Activated naive CD4-positive, alpha-beta T cell (primary cell): Measurements from ENCODE around the gene PHC2.

Experiments
- DNase-seq, 4 experiments: peaks; one replicate each; lab custom pipeline; 2025; lab: John Stamatoyannopoulos, UW

The PHC2 gene

DNA sequence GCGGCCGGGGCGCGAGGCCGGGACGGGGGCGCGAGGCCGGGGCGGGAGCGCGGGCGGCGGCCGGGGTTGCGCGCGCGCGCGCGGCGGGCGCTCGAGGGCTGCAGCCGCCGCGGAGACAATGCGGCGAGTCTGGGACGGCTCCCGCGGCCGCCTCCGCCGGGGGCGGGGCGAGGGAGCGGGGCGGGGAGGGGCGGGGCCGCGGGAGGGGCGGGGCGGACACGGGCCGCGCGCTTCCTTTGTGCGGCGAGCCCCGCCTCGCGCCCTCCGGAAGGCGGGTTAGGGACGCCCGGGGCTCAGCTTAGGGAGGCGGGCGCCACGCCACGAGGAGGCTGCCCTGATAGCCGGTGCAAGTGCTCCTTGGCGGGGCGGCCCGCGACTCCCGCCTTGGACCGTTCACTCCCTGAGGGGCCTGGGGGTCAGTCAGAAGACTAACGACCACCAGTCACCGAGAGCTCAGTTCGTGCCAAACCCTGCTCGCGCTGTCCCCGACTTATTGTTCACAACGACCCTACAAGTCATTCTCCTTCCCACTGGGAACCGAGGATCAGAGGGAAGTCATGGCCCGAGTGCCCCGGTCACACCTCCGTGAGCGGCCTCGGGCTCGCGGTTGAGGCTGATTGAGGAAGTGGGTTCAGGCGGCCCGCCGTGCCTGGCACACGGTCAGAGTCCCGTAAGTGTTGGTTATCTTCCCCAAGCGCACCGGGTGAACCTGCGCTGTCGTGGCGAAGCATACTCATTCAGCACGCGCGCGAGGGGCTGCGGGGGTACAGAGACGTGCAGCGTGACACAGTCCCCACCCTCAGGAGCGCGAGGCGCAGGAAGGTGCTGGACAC is 80.9 kb downstream of the PHC2 start:
- DNase-seq, result peak; percentile 32 to 78 (median 54)

DNA sequence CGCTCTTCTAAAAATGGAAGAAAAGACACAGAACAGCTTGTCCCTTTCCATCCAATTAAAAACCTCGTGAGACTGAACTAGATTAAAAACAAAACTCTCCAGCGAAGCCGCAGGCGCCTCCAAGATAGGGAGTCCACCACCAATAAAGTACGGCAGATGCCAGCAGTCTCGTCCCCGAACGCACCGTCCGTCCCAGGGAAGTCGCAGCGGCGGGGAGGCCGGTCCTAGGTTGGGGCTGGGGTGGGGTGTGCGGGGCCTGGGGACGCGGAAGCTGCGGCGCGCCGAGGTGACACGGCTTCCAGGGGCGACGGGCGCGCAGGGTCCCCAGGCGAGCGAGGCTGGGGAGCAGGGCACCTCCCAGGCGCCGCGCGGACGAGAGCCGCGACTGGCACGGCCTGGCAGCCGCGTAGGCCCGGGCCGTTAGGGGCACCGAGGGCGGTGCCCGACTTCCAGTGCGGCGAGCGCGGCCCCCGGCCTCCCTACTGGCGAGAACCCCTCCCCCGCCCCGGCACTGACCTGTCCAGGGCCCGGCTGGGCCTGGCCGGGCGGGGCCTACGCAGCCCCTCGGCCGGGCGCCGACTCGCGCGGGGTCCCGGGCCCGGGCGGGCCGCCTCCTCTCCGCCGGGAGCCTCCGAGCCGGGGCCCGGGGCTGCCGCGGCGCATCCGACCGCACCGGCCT is 81.7 kb downstream of the PHC2 start:
- DNase-seq, result peak in 2 of 4 experiments; percentile 16 to 36

DNA sequence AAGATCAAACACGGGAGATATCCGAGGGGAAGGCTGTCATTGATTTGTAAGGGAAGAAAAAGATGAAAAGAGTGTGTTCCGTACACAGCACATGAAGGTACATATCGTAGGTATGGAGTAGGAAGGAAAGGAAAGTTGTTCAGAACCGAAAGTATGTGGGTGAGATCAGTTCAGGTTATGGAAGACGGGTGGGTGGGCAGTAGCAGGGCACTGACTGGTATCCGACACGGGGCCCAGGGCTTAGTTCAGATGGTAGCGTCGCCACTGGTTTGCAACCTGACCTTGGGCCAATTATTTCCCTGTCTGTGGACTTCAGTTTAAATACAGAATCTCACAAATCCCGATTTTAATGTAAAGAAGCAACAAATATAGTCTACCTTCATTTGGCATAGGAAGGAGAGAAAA is 82.2 kb downstream of the PHC2 start:
- no peak for DNase-seq

DNA sequence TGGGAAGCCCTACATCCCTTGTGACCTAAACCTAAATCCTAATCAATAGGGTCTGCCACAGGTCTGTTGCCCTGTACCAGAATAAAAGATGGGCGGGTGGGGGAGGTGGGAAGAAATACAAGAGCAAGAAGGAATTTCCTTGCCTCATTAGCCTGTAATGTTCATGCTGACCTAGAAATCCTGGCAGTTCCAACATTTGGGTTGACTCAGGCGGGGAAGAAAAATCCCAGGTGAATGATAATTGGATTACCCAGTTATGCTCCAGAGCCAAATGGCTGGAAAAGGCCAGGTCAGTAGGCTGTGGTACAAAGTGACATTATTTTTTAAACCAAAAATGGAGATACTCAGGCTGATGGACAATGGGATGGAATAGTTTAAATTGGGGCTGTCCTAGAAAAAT is 82.7 kb downstream of the PHC2 start:
- no peak for DNase-seq

DNA sequence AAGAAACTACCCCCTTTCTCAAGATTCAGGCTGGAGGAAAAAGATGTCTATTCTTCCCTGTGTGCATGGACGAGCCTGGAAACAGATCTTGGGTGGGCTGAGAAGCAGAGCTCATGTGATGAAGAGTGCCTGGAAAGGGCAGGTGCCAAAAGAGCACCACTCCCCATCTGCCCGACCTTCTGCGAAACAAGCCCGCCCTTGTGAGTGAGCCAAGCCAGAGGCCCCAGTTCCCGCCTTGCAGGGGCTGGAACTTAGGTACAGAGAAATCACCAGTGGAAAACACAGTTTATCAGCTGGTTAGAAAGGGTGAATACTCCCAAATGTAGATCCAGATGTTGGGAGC is 83.3 kb downstream of the PHC2 start:
- no peak for DNase-seq

DNA sequence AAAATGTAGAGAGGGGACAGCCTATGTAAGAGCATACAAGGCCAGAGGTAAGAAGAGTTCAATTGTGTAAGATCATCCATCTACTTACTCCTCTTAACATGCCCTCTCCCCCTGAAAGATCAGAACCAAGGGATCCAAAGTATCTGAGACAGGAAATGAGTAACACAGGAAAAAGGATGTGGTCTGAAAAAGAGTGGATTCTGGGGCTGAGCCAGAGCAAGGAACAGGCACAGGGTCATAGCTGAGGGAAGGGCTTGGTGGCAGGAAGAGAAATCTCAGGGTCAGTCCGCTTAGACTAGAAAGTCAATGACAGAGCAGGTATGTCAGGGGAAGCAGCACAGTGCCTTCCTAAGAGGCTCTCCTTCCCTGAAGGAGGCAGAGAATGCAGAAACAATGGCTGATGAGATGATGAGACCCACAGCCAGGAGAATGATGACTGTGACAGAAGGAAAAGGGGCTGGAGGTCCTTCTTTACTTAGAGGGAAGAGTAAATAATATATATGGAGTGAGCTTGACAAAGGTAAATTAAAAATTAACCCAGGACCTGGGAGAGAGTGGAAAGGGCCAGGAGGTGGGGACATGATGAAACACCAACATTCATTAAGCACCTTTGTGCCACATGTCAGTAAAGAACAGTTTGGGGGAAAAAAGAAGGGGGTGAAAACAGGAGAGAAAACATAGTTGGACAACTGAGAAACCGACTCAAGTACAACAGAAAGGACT is 83.8 kb downstream of the PHC2 start:
- no peak for DNase-seq

DNA sequence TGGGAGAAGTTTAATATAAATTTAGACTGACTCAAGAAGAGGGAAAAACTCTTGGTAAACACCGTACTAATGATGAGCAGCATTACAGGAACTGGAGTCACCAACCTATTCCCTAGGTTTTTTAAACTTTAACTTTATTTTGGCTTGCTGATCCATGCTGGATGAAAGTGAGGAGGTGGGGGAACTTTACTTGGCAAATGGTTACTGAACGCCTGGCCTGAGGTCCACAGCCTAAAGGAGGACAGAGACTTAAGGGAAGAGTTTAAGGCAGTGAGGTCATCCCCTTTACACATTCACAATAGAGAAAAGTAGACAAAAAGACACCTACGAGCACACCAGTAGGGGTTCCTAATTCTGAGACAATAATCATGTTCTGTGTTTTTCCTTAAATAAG is 84.4 kb downstream of the PHC2 start:
- no peak for DNase-seq

DNA sequence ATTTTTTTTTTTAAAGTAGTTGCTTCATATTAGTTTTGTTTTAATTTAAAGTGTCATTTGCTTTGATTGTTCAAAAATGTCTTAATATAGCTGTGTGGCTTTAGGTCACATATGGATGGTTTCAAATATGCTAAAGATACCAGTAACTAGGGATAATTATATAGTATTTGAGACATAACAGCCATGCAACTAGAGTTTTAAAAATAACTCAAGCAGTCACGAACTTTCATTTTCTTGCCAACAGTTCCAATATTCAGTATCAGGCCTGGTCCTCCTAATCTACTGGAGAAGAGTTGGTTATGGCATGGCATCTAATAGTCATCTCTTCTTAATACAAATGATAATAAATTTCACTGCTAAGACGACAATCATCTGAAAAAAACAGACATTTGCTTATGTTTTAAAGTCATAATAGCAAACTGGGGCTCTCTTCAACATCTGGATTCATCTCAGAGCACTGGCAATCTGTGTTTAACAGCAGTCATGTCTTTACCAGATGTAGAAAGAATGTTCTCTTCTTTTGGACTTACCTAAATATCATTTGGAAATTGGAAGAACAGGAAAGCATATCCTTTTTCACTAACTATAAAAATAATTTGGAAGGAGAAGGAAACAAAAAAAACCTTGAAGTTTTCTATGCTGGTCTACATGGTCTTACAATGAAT is 85.9 kb downstream of the PHC2 start:
- DNase-seq, result no peak

DNA sequence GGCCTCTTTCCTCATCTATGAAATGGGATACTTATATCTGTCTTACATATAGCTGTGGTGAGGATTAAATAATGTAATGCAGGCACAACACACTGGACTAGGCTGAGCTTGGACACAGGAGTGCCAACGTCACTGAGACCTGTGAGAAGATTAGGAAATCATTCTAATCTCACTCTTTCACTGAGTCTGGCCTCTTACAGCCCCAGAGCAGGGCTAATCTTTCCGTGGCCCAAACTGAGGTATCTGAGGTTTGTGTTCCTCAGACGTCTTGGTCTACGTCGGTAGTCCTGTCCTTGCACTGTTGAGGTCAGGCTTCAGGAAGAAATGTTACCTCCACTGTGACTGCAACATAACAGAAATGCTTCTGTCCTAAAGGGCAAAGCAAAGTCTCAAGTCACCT is 87.4 kb downstream of the PHC2 start:
- no peak for DNase-seq

DNA sequence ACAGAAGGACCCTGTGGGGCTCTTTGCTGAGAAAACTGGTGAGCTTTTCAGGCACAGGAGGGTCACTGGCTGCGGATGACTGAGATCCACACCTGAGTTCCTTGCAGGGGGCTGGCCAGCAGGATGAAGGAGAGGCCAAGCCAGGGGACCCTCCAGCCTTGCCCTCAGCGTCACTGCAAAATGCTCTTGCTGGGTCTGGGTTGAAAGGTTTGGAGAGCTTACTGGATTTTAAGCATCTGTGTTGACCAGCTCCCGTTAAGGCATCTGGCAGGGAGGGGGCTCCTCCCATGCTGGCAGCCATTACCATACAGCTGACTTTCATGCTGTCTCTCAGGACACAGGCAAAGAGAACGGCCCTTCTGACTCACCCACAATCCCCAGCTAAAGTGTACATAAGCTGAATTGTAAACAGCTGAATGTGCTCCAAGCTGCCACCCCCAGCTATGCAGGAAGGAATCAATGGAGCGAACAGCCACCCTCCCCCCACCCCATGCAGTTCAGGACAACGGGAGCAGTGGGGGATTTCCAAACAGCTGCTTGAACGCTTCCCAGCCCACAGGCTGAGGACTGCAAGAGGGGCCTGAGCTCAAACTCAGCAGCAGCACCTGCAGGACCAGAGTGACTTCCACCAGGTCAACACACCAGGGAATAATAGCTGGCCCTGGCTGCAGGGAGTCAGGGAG is 88.7 kb downstream of the PHC2 start:
- DNase-seq, result no peak

DNA sequence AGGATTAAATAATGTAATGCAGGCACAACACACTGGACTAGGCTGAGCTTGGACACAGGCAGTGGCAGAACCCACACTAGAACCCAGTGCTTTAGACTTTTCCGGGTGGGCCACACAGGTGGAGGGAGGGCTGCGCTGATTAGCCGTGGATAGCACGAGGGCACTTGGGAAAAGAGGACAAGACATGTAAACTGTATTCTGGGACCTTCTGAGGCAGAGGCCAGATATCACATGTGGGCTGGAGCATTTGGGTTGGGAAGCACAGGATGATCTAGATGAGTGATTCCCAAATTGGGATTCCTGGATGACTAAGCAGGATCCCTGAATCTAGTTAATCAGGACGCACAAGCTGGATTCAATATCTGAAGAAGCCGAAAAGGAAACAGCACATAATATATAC is 89.7 kb downstream of the PHC2 start:
- no peak for DNase-seq

DNA sequence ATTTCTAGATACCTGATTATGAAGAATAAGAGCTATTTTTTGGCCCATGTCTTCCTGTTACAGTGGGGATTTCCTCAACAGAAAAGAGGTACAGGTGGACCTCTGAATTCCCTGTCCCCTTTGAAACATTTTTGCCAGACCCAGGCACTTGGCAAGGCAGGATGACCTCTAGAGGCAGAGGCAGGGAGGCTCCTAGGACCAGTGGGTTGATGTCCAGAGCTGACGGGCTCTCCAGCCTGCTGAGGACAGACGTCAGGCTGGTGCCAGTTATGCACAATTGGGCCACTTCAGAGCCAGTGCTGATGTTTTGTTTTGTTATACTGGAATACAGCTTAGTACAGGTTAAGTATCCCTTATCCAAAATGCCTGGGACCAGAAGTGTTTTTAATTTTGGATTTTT is 91.5 kb downstream of the PHC2 start:
- DNase-seq, result no peak

DNA sequence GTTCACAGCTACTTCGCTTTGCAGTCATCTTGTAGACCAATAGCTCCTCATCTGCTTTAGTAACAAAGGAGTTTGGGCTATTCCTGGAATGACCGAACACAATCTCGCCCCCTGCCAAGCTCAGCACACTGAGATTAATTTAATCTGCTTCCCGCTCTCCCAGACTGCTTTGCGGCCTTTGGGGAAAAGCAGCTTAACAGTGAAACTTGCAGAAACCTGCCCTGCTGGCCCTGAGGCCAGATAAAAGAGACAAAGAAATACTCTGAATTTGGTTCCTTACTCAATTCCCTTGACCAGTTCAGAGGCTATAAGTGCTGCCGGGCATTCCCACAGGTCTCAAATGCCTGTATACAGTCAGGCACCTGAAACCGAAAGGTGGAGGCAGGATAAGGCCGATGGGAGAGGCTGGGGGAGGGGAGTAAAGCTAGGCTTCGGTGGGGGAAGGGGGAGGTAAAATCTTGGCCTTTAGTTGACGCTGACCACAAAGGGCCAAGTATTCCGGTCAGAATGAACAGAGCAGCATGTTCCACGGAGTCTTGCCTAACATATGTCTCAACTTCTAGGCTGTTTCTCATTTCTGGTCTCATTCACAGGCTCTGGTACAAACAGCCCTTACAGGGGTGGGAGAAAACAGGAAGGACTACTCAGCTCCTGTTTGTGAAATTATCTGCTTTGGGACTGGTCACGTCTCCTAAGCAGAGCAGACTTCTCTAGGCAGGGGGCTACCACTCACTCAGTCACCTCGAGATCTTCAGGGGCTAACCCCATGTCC is 92.3 kb downstream of the PHC2 start:
- DNase-seq, result no peak

DNA sequence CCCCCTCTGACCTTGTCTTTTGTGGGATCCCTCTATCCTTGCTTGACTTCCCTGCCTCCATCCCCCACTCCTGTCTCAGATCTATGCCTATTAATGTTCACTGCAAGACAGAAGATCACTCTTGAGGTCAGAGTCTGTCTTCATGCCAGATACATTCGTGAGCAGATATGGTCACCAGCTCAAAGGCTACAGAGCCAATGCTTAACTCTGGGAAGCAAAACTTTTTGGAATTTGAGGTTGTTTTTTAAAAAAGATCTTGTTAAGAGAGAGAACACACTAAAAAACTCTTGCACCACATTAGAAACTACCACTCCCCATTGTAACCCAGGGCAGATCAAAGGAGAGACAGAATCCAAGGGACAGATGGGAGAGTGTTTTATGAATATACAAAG is 92.9 kb downstream of the PHC2 start:
- DNase-seq, result no peak

DNA sequence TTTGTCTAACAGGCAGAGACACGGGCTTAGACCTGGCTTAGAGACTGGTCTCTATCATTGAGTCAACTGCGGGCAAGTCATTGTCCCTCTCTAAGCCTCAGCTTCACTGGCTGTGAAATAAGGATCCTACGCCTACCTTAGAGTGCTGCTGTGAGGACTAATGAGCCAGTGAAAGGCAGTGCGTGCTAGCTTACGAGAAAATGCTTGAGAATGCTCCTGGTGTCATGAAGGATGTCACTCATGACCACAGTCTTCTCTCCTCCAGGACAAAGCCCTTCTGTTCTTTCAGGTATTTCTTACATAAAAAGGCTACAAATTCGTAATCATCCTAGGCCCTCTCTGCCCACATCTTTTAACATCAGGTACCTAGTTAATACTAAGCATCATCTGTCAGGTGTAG is 93.5 kb downstream of the PHC2 start:
- no peak for DNase-seq

DNA sequence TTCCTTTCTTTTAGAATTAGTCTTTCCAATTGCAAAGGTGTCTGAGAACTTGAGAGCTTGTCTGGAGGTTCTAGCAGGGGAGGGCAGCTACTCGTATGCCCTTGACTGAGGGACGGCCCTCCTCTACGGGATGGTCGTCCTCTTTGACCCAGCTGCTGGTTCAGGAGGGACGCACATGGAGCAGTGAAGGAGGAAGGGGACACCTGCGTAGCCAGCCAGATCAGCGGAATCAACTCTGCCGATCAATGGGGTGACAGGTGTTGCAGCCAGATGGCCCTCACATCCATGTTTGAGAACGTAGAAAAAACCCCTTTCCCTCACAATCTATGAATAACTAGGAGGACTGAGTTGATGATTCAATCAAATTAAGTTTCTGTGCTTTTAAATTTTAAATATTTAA is 94.3 kb downstream of the PHC2 start:
- no peak for DNase-seq

DNA sequence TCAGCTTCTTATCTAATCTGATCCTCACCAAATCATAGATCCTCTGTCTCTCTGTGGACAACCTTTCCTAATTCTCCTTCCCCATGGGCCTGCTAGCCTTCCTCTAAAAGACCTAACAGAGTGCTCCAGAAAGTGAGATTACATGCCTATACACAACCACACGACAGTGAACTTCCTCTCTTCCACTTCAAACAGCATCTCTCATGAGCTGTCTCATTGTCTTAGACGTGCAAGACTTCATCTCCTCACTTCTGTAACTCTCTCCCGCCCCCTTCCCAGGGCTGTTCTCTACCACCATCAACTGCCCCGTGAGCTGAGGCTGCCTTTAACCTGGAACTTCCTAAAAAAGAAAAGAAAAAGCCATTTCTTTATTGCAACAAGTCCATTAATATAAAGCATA is 95.9 kb downstream of the PHC2 start:
- DNase-seq, result no peak

DNA sequence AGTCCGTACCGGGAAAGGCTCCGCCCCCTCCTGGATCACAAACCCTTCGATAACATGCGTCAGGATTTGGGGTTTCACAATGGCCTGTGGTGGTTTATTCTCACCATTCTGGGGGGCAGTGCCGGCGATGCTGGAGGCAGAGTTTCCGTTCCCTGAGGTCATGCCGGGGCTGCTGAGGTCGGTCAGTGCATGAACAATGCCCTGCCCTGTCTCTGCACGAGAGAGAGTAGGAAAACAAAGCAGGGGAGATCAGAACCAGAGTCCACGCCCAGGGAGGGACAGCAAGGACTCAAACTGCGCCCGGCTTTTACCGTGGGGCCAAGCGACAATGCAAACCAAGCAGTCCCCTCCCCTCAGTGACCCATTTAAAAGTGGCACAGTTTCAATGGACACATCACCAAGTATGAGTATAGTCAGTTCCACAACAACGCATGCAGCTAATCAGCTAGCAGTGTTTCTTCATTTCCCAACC is 96.8 kb downstream of the PHC2 start:
- no peak for DNase-seq

DNA sequence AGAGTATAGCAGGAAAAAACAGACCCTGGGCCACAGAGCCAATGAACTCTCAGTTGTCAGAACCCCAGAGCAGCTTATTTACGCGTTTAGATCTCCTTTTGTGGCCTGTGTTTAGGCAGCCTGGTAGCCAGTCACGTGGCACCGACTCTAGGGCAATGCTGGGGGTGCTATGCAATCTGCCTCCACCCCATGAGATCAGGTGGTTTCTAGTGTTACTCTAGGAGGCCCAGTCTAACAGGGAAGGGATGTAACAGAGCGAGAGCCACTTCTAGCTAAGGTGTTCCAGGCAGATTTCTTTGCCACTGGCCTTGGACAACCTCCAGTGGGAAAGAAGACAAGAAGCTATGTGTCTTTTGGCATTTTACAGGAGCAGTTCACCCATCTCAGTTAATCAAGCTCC is 98.0 kb downstream of the PHC2 start:
- DNase-seq, result no peak

DNA sequence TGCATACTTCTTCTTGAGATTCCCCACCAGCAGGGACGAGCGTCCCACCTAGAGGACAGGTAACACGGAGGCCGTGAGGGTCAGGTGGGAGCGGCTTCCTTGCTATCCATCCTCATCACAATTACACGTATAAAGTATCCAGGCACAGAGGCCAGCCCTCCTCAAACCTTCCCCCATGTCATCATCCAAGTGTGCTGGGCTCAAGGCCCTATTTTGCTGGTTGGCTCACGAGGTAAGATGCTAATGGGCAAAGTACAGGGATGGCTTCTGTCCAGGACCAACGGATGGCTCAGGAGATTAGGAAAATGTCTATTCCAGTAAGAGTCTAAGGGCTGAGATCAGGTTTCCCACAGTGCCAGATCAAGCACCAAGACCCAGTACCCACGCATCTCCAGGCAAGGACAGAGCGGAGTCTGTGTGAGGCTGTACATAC is 98.5 kb downstream of the PHC2 start:
- no peak for DNase-seq
